WTC11 (cell line): ENCODE results near the gene MCTS1. TPM values are rescaled to one million over a fixed set of nuclear protein-coding genes. Genes with fewer than 3 reads are reported as not detected.

ENCODE experiments used
- ATF6 ChIP-seq: sonication (generic); formaldehyde crosslinking; IDR thresholded peaks from 2 replicates; pipeline ENCODE4 v1.8.1; 2023; ENCODE audit warnings: mild to moderate bottlenecking, missing genetic modification reagents
- CDX4 ChIP-seq: fragments of 250-450 bp; sonication (Bioruptor Pico); IDR thresholded peaks from 2 replicates; pipeline ENCODE4 v1.9.0; 2021; ENCODE audit warnings: moderate library complexity, mild to moderate bottlenecking, inconsistent platforms, borderline replicate concordance
- CREB1 ChIP-seq: sonication (generic); formaldehyde crosslinking; IDR thresholded peaks from 2 replicates; pipeline ENCODE4 v1.8.0; 2023; ENCODE audit warnings: mild to moderate bottlenecking, missing genetic modification reagents
- E2F5 ChIP-seq: sonication (generic); formaldehyde crosslinking; IDR thresholded peaks from 2 replicates; pipeline ENCODE4 v1.8.1; 2022; ENCODE audit warnings: mild to moderate bottlenecking, moderate library complexity, missing genetic modification reagents
- ESRRA ChIP-seq: sonication (generic); formaldehyde crosslinking; IDR thresholded peaks from 2 replicates; pipeline ENCODE4 v1.8.1; 2022; ENCODE audit warnings: mild to moderate bottlenecking, missing genetic modification reagents, borderline replicate concordance
- FOXK1 ChIP-seq: sonication (generic); formaldehyde crosslinking; IDR thresholded peaks from 2 replicates; pipeline ENCODE4 v1.8.0; 2022; ENCODE audit warnings: mild to moderate bottlenecking, moderate library complexity, missing genetic modification reagents
- FOXP1 ChIP-seq: sonication (generic); formaldehyde crosslinking; IDR thresholded peaks from 2 replicates; pipeline ENCODE4 v1.8.0; 2022; ENCODE audit warnings: missing genetic modification reagents, mild to moderate bottlenecking, moderate library complexity, borderline replicate concordance
- GTF2I ChIP-seq: fragments of 250-450 bp; sonication (Bioruptor Pico); conservative IDR thresholded peaks from 2 replicates; pipeline ENCODE4 v1.4.0; 2021; ENCODE audit warnings: mild to moderate bottlenecking
- HMGXB4 ChIP-seq: sonication (generic); formaldehyde crosslinking; IDR thresholded peaks from 2 replicates; pipeline ENCODE4 v1.8.1; 2023; ENCODE audit warnings: mild to moderate bottlenecking, moderate library complexity, missing genetic modification reagents
- MAX ChIP-seq: sonication (generic); formaldehyde crosslinking; IDR thresholded peaks from 2 replicates; pipeline ENCODE4 v1.8.0; 2022; ENCODE audit warnings: mild to moderate bottlenecking, missing genetic modification reagents
- PRDM15 ChIP-seq: sonication (generic); formaldehyde crosslinking; IDR thresholded peaks from 2 replicates; pipeline ENCODE4 v1.8.0; 2022; ENCODE audit warnings: missing genetic modification reagents
- STAT6 ChIP-seq: sonication (generic); formaldehyde crosslinking; conservative IDR thresholded peaks from 2 replicates; pipeline ENCODE4 v1.8.1; 2023; ENCODE audit warnings: mild to moderate bottlenecking, low read depth, missing genetic modification reagents, moderate library complexity
- TCF7 ChIP-seq: sonication (generic); formaldehyde crosslinking; IDR thresholded peaks from 2 replicates; pipeline ENCODE4 v1.8.0; 2022; ENCODE audit warnings: mild to moderate bottlenecking, low read depth, missing genetic modification reagents, moderate library complexity
- ZNF121 ChIP-seq: sonication (generic); formaldehyde crosslinking; IDR thresholded peaks from 2 replicates; pipeline ENCODE4 v1.8.0; 2023; ENCODE audit warnings: missing genetic modification reagents
- ZNF396 ChIP-seq: fragments of 250-450 bp; sonication (Bioruptor Pico); IDR thresholded peaks from 2 replicates; pipeline ENCODE4 v1.8.0; 2021; ENCODE audit warnings: mild to moderate bottlenecking, moderate library complexity, borderline replicate concordance
- ZNF532 ChIP-seq: fragments of 250-450 bp; sonication (Bioruptor Pico); IDR thresholded peaks from 2 replicates; pipeline ENCODE4 v1.9.0; 2021; ENCODE audit warnings: mild to moderate bottlenecking, borderline replicate concordance
- total RNA-seq: library from RNA; stranded (reverse); gene quantifications from 3 replicates; pipeline ENCODE4 v1.2.3, GENCODE V29; 2021

The MCTS1 gene
- total RNA-seq, 1 experiment from 2014 or later = 22.8 TPM

- TF ChIP-seq CDX4 (no peak), FOXP1 (CRISPR knock-in tag) (peak; percentile 38; the same call in 1 of the 2 replicates), FOXK1 (CRISPR knock-in tag) (no peak), TCF7 (CRISPR knock-in tag) (no peak), GTF2I (no peak), PRDM15 (no peak), ESRRA (CRISPR knock-in tag) (no peak), E2F5 (no peak), ZNF532 (CRISPR knock-in tag) (no peak), ZNF121 (no peak), ATF6 (CRISPR knock-in tag) (no peak), STAT6 (CRISPR knock-in tag) (no peak), ZNF396 (CRISPR knock-in tag) (no peak), MAX (CRISPR knock-in tag) (peak; percentile 85), CREB1 (CRISPR knock-in tag) (no peak), HMGXB4 (CRISPR knock-in tag) (no peak)
Observed at GRCh38 chrX:120575379-120576114, 28.4 kb upstream of the MCTS1 start (continued).
